SK-MEL-5 (cell line): ENCODE measurements around the gene PROCA1. TPM values are rescaled to one million over a fixed set of nuclear protein-coding genes. Genes with fewer than 3 reads are reported as not detected.

Experiments
- DNase-seq: peaks from one replicate; pipeline ENCODE4 v3.0.0-alpha.2; 2016; ENCODE audit warnings: low read depth, low spot score
- in situ Hi-C: cut with HindIII; loops from 2 replicates; pipeline ENCODE4 v1.10.0; 2016; ENCODE audit warnings: low sequenced_read_pairs, high pct_unique_total_duplicates, low pct_unique_long_range_greater_than_20kb
- polyA plus RNA-seq, 2 experiments: library from polyadenylated mRNA; depleted of rRNA; stranded (reverse); fragments of >200 nt; gene quantifications; 2 replicates each; pipeline ENCODE4 v1.2.3, GENCODE V29; 2015
- total RNA-seq: library from RNA; depleted of rRNA; stranded (reverse); fragments of >200 nt; shearing (Covaris generic); gene quantifications from 2 replicates; pipeline ENCODE4 v1.2.3, GENCODE V29; 2014; rRNA removed

Gene PROCA1, protein sequence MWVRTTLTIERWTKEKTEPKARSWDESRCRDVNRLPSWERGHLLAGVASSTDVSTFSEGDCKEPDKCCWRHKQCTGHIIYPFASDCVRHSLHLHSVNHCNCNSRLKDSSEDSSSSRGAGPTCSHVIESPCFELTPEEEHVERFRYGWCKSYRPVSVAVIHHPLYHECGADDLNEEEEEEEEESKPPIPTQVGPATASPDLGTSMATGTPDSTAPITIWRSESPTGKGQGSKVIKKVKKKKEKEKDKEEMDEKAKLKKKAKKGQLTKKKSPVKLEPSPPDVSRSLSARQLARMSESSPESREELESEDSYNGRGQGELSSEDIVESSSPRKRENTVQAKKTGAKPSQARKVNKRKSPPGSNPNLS
- total RNA-seq: 0.16 TPM in 1 of 2 replicates, not detected in the other
- 0.39 TPM in 1 of 2 replicates, not detected in the other for polyA plus RNA-seq (2015; cell fraction: cytosol; rRNA removed)
- 5.4 and 5.7 TPM in 2 replicates for polyA plus RNA-seq (2015; cell fraction: nucleus; rRNA removed)

DNA sequence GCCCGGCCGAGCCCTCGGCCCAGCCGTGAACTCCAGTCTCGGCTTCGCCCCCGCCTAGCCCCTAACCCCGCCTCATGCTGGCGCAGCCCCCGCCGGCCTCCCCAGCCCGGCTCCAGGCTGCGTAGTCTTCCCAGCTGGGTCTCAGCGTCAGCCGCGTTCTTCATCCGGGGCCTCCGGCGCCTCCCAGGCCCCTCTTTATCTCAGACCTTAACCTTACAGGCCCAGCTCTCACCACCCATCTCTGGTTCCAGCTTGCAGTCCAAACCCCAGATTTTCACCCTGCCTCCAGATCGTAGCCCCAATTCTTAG is at the start of gene PROCA1:
TSS of gene PROCA1 (minus strand) at position 166 of the 309 bp plus-strand sequence. CDS start 228 bp downstream, outside the sequence.
- in situ Hi-C loops: no loop called here
- no peak for DNase-seq

- in situ Hi-C loops: no loop called here
- peak; percentile 91 for DNase-seq
Measured at GRCh38 chr17:28760601-28761562, 49.2 kb upstream of the PROCA1 start.

DNA sequence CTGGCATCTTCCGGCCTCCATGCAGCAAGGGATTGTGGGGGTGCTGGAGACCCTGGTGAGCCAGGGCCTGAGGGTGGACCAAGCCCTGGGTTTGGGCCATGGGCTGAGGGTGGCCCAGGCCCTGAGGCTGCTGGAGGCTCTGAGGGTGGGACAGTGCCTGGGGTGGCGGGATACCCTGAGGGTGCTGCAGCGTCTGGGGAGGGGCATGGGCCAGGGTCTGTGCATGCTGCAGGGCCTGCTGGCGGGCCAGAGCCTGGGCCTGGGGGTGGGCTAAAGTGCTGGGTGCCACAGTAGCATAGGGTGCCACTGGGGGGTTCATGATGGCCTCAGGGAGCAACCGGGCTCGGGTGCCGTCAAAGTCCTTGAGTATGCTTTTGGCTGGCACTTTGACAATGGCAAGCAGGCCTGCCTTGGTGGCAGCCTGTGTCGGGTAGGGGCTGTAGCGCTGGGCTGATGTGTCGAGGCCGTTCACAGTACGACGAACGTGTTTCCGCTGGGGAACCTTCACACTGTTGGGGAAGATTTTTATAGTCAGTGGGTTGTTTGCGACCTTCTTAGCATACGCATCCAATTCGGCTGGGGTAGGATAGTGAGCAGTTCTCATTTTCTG is 47.7 kb upstream of the PROCA1 start:
- no peak for DNase-seq
- in situ Hi-C loops: no loop called here

DNA sequence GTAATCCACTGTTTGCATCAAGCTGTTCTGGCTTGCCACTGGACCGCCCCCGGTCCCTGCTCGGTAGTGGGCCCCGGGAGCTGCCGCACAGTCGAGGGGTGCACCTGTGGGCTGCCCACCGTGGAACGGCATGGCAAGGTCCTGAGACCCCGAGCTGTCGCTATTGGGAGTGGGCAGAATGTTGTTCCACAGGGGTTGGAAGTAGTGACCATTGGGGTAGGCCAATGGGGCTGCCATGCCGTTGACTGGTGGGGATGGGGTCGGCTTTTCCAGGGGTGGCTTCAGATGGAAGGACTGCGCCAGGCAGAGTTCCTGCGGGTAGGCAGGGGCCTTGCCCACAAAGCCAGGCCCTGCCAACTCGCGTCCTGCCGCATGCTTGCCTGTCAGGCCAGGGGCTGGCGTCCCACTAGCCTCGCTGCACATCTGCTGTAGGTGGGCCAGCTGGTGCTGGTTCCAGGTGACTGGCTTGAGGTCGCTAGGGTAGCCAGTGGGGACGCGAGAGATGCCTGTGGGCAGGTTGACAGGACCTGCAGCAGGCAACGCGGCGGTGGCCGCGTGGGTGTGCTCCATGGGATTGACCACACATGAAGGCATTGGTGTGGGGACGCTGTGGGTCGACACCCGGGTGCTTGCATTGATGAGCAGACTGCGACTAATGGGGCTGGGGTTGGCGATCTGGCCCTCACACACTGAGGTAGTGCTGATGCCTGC is 46.9 kb upstream of the PROCA1 start:
- in situ Hi-C loops: no loop called here
- DNase-seq: no peak

DNA sequence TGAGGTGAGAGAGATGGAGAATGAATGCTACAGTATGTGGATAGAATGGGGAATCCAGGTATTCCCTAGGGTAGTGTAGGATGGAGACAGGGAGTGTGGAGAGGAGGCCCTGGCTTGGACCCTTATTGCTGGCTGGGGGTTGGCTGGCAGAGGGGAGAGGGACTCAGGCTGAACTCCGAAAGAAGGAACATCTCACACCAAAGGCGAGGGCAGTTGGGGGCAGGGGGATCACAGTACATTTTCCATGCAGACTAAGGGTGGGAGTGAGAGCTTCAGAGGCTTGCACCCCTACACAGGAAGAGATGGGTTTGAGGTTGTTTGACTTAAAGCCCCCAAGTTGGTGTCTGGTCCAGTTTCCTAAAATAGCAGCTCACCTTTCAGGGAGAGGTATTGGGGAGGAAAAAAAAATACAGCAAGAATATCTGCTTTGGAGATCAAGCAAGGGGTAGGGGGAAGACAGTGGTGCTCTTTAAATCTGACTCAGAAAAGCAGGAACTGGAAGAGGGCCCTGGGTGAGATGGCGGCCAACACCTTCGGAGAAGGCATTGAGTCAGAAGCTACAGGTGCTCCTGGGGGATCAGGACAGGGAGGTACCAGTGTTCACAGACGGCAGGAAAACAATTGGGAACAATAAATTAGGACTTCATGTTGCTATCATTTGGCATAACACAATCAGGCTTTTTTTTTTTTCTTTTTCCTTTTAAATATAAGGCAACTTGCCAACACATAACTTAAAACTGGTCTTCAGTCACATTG is 44.5 kb upstream of the PROCA1 start:
- DNase-seq: no peak
- in situ Hi-C loops: no loop called here

GRCh38 chr17:28755486-28755885 is 43.8 kb upstream of the PROCA1 start:
- no peak for DNase-seq
- in situ Hi-C loops: no loop called here

GRCh38 chr17:28751600-28752366 is 40.1 kb upstream of the PROCA1 start:
- DNase-seq: no peak
- in situ Hi-C loops: no loop called here

DNA sequence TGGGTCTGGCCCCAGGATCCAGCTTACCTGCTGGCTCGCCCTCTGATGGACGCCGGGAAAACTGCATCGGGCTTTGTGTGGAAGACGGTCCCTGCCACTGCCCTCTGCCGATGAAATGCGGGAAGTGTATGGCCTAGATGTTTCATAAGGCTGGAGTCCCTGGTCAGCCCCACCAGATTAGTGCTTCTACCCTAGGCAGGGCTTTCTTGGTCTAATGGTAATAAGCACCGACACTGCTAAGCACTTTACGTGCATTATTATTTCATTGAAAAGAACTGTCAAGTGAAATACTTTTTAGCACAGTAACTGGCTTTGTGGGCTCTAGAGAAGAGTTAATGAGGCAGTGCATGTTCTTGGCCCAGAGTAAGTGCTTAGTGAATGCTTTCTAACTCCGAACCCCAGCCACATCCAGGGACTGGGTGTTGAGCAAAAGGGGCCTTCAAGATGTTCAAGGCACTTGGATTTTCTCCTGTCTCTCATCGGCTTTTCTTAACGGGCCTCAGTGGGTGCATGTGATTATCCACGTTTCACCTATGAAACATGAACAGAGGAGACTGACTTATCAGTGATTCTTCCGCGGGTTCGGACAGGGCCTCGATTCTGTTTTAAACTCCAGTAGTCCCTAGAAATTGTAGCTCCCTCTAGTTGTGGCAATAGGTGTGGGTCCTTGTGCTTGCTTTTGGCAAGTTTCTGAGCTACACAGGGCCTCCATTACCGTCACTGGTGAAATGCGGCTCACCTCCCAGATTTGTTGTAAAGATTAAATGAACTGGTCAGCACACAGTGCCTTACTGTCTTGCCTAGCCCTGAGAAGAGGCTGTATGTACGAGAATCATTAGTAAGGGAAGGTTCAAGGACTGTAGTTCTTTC is 38.7 kb upstream of the PROCA1 start:
- DNase-seq: peak; percentile 94
- in situ Hi-C loops: no loop called here

DNA sequence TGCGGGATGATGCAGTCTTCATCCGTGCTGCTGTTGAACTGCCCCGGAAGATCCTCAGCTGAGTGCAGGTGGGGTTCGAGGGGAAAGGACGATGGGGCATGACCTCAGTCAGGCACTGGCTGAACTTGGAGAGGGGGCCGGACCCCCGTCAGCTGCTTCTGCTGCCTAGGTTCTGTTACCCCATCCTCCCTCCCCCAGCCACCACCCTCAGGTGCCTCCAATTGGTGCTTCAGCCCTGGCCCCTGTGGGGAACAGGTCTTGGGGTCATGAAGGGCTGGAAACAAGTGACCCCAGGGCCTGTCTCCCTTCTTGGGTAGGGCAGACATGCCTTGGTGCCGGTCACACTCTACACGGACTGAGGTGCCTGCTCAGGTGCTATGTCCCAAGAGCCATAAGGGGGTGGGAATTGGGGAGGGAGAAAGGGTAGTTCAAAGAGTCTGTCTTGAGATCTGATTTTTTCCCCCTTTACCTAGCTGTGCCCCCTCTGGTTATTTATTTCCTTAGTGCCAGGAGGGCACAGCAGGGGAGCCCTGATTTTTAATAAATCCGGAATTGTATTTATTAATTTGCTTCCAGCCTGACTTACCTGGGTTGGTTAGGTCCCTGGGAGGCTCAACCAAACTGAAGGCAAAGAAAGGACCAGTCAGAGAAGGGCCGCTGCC is 38.0 kb upstream of the PROCA1 start:
- in situ Hi-C loops: no loop called here
- DNase-seq: no peak

- in situ Hi-C loops: no loop called here
- no peak for DNase-seq
Measured at GRCh38 chr17:28748852-28749515, 37.3 kb upstream of the PROCA1 start.

- no peak for DNase-seq
- in situ Hi-C loops: no loop called here
Measured at GRCh38 chr17:28747801-28748750, 36.4 kb upstream of the PROCA1 start.

DNA sequence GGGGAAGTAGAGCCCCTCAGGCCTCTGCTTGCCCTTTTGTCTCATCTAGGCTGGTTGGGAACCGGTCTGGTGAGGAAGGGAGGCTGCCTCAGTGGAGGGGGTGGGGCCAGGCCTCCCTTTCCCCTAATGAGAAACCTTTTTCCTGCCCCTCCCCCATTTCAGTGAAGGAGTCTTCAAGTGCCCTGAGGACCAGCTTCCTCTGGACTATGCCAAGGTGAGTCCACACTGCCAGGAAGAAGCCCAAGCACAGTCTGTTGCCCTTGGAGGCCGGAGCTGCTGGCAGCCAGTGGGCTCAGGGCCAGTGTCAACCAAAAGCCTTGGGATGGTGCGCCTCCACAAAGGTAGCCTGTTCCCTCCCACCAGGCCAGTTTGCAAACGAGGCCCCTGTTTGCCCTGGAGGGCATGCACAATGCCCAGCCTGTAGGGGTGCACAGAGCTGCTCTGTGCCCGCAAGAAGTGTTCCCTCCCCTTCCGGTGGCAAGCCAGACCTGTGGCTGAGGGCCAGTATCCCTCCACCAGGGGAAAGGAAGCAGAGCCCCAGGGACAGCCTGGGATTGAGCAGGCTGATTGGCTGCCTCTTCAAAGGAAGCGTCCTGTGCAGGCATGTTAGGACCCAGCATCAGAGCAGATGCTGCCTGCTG is 35.5 kb upstream of the PROCA1 start:
- DNase-seq: peak; percentile 72
- in situ Hi-C loops: no loop called here

DNA sequence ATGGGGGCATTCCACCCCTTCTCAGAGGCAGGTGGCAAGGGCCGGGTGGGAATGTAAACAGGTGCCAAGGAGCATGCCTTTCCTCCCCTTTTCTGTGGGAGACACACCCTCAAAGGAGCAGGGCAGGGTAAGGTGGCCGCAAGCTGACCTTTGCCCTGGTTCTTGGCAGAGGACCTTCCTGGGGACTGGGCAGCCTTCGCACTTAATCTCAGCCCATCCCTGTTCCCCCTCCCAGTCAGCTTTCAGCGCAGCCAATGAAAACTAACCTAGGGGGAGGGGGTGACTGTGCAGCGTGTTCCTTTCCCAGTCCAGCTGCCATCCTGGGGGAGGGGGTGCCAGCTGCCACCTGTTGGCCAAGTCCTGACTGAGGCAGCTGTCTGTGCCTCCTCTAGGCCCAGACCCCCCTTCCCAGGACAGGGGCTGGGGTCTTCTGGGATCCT is 34.9 kb upstream of the PROCA1 start:
- in situ Hi-C loops: no loop called here
- DNase-seq: no peak
